DMS 273 (cell line): Measurements from ENCODE around the gene EPHB2.

Experiments
- DNase-seq: peaks from one replicate; lab custom pipeline; 2025; ENCODE audit not compliant: unreplicated experiment; lab: John Stamatoyannopoulos, UW

Gene EPHB2

DNA sequence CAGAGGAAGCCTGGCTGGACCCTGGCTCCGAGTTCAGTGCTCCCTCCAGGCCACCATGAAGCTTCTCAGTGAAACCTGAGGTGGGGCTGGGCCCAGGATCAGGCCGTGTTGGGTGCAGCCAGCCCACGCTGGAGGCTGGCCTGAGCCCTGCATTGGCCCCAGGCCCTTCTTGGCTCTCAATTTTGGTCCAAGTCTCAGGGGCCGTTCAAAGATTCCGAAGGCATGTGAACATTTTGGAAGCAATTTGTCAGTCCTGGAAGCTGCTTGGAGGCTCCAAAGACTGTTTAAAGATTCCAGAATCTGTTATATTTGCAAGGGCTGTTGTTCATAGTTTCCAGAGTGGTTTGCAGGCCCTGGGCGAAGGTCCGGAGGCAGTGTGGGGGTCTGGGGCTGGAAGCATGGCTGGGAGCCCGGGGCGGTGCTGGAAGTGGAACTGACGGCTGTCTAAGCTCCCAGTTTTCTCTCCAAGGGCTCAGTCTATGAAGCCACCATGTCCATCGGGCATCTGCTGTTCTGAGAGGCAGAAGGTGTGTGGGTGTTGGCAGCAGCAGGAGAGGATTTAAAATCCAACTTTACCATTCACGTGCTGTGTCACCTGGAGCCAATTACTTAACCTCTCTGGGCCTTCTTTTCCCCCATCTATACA is 104.9 kb downstream of the EPHB2 start:
- peak; percentile 53 for DNase-seq

- no peak for DNase-seq
These were observed 105.6 kb downstream of the EPHB2 start for GRCh38 chr1:22816067-22816775.

GRCh38 chr1:22816803-22817202 is 106.2 kb downstream of the EPHB2 start:
- no peak for DNase-seq

GRCh38 chr1:22817462-22817861 is 106.8 kb downstream of the EPHB2 start:
- DNase-seq = peak; percentile 33

- DNase-seq = no peak
These were observed 107.6 kb downstream of the EPHB2 start for GRCh38 chr1:22818061-22818770.

DNA sequence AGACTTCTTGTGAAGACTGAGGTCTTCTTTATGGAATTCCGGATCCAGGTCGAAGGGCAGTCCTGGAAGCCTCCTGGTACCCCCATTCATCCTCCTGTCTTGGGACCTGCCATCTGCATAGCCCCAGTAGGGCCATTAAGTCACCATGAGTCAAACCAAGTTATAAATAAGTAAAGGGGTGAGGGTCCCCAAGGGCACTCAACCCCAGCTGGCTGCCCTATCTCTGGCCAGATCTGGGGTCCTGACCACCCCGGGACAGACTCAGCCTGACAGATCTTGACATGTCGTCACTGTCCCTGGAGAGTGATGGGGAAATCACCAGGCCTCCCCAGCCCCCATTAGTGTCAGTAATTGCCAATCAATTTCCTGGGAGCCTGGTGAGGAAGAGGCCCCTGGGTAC is 108.7 kb downstream of the EPHB2 start:
- no peak for DNase-seq

GRCh38 chr1:22821027-22821426 is 110.4 kb downstream of the EPHB2 start:
- no peak for DNase-seq

- DNase-seq = no peak
These were observed 111.7 kb downstream of the EPHB2 start for GRCh38 chr1:22822371-22822770.

GRCh38 chr1:22824466-22824865 is 113.8 kb downstream of the EPHB2 start:
- no peak for DNase-seq

DNA sequence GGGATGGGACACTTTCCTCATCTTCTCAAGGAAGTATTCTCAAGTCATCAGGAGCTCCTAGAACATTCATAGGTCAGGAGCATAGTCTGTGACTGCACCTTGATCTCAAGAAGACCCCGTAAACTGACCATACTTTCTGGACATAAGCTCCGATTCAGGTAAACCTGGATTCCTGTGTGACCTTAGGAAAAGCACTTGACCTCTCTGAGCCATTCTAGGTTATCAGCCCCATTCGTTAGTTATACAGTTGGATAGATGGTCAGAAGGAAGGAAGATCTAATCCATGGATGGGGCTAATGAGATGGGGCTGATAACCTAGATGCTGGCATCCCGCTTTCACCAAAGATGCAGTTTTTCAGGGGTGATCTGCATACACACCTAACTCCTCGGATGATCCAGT is 114.3 kb downstream of the EPHB2 start:
- DNase-seq = no peak

- DNase-seq = no peak
These were observed 115.0 kb downstream of the EPHB2 start for GRCh38 chr1:22825486-22826189.

DNA sequence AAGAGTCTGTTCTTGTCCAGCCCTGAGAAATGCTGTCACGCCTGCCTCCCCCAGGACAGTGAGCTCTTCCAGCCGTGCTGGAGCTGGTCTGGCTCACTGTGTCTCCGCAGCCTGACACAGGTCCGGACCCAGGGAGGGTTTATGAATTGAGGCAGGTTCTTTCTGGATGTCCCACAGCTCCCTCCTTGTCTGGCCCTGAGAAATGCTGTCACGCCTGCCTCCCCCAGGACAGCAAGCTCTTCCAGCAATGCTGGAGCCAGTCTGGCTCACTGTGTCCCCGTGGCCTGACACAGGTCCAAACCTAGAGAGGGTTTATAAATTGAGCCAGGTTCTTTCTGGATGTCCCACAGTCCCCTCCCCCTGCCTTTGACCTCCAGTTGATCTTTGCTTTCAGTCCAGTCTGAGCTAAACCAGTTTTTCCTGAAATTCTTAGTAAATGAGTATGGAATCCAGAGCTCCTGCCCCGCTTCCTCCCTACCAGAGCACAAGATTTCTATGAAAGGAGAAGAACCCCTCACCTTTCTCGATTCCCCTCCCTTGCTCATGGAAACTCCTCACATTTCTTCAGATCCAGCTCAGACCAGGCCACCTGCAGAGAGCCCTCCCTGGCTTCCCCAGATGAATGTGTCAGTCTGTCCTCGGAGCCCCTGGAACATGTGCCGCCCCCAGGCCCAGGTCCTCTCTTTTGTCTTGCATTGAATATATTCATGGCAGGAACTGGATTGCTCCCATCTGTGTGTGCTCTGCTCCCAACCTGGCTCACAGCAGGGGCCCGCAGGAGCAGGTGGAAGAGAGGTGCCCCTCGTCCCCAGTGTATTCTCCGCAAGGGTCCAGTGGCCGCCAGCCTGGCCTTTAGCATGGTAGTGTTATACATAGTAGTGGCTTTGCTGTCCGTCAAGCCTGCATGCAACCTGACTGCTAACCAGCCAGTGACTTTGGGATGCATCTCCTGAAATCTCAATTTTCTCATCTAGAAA is 116.3 kb downstream of the EPHB2 start:
- no peak for DNase-seq

DNA sequence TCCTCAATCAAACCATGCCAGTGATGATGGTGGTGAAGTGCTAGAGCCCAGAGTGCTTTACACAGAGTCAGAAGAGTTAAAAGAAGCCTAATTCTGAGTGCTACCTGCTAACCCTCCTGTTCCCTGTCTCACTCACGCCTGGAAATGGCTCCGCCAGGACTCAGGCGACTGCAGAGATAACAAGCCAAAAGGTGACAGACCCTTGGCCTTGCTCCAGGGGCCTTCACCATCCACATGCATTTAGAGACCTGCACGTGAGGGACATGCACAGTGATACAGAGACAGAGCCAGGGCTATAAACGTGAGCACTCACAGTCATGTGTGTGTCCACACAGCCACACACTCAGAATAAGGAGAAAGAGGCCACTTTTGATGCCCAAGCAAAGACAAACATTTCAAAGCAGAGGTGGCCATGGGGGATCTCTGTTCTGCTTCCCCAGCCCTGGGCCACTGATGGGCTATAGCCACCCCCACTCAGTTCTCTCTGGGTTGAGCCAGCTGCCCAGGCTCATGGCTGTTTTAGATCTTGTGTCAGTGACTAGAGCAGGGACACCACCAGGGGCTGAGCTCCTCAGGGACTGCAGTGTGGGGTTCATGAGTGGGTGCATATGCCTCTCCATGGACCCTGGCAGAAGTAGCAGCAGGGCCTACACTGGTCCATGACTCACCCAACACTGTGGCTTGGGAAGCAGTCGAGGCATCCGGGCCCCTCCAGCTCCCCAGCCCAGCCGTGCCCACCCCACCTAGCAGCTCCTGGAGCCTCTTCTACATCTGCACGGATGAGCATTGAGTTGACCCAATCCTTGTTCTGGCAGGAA is 117.2 kb downstream of the EPHB2 start:
- DNase-seq = no peak

DNA sequence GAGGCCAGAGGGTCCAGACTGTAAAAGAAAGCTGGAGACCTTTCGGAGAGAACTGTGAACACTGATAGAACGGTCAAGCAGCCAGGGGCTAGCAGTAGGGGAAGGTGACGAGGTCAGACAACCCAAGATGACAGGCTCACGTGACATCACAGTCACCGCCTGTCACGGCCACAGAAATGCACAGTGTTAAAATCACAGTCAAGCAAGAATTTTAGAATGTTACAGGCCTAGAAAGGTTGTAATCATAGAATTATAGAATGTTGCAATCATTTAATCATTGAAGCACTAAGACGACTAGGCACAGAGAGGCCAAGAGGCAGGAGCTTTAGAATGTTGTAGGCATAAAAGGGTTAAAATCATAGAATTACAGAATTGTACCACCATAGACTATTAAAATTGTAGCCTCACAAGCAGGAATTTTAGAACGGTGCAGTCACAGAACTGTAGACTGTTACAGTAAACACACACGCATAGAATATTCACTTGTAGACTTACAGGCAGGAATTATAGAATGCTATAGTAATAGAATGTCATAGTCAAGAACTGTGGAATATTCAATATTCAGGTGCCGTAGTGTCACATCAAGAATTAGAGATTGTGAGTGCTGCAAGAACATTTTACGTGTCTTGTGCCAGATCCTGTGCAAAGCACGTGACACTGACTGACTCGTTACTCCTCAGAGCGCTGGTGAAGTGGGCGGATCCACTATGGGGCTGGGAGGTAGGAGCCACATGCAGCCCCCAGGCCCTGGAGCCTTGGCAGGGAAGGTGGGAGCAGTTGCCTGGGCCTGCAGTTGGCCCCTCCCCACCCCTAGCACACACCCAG is 118.1 kb downstream of the EPHB2 start:
- no peak for DNase-seq

DNA sequence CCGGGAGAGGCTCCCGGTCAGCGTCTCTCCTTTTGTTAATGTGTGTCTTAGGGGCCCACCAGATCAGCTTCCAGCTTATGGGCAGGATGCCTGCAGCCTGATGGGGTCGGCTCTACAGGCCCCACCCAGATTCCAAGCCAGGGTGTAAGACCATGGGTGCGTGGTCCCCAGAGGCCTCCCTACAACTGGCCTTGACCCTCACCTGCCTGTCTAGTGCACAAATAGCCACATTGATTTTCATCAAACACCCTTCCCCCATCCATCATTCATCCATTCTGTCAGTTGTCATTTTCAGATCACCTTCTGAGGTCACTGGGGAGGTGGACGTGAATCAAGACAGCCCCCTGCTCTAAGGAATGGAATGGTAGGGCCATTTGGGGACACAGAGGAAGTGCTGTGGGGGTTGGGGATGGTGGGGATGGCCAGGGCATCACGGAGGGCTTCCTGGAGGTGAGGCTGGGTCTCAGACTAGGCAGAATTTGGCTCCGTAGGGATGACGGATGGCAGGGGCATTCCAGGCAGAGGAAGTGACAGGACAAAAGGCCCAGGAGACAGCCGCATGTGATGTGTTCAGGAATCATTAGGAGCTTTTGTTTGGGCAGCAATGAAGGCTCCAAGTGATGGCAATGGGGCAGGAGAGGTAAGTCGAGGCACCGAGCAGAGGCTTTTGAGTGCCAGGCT is 118.8 kb downstream of the EPHB2 start:
- no peak for DNase-seq

DNA sequence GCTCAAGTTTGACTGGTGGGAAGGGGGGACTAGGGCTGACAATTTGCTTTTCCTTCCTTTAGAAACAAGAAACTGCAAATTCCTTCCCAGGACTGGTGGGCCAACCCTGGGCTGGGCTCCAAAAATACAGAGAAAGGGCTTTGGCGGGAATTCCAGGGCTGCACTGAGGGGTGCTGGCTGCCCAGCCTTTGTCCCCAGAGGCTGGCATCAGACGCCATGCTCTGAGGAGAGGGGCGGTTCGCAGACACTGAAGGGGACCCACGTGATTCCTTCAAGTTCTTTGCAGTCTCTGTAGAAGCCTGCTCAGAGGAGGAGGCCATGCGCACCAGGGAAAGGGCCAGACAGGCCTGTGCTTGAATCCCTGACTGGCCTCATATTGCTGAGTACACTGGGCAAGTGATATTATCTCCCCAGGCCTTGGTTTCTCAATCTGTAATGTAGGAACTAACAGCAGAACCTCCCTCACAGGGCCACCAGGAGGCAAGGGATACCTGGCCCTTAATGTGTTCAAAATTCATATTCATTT is 119.5 kb downstream of the EPHB2 start:
- DNase-seq = no peak

DNA sequence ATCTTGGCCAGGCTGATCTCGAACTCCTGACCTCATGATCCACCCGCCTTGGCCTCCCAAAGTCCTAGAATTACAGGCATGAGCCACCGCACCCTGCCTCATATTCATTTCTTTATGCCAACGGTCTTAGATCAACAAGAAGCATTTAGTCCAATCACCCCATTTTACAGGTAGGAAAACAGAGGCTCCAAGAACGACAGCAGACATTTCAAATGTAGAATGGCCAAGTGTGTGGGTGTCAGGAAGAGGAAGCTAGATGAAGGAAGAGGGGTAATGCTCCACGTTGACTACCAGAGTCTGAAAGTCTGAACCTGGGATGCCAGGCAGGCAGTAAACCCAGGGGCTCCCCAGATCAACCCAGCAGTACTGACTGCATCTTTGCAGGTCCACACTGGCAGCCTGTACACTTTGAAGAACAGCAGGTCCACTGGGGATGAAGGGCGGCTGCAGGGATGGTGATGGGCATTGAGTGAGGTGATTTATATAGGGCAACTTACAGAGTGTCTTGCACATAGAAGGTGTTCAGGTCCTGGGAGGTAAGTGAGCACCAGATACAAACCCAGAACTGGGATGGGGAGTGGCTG is 120.2 kb downstream of the EPHB2 start:
- DNase-seq = no peak
